GM18951 (cell line): ENCODE results near the gene TP63.

ENCODE experiments used
- POLR2A ChIP-seq: IDR thresholded peaks from 4 replicates; pipeline ENCODE4 v1.6.1; 2011; ENCODE audit warnings: mild to moderate bottlenecking; ENCODE audit not compliant: insufficient read length, insufficient read depth; ENCODE audit errors: extremely low read depth
- in situ Hi-C: fragments of 300-500 bp; cut with MboI; formaldehyde crosslinking; loops from one replicate; pipeline ENCODE4 v1.12.0; 2022; ENCODE audit warnings: low sequenced_read_pairs, mixed read lengths, inconsistent platforms; ENCODE audit not compliant: unreplicated experiment

The TP63 gene

GRCh38 chr3:189821262-189821661, 190.1 kb downstream of the TP63 start:
- TF ChIP-seq POLR2A: no peak
- in situ Hi-C loops: no loop called here

GRCh38 chr3:189822726-189823125, 191.5 kb downstream of the TP63 start:
- no peak for TF ChIP-seq POLR2A
- in situ Hi-C loops: no loop called here

GRCh38 chr3:189824629-189825312, 193.6 kb downstream of the TP63 start:
- TF ChIP-seq POLR2A: no peak
- in situ Hi-C loops: no loop called here

- no peak for TF ChIP-seq POLR2A
- in situ Hi-C loops: no loop called here
Measured at GRCh38 chr3:189826566-189826965, 195.4 kb downstream of the TP63 start.

- in situ Hi-C loops: no loop called here
- no peak for TF ChIP-seq POLR2A
Measured at GRCh38 chr3:189827108-189827507, 195.9 kb downstream of the TP63 start.

GRCh38 chr3:189830401-189830800, 199.2 kb downstream of the TP63 start:
- TF ChIP-seq POLR2A: no peak
- in situ Hi-C loops: no loop called here

GRCh38 chr3:189833266-189833665, 202.1 kb downstream of the TP63 start:
- in situ Hi-C loops: no loop called here
- TF ChIP-seq POLR2A: no peak

GRCh38 chr3:189833996-189834395, 202.8 kb downstream of the TP63 start:
- TF ChIP-seq POLR2A: no peak
- in situ Hi-C loops: no loop called here

- in situ Hi-C loops: no loop called here
- no peak for TF ChIP-seq POLR2A
Measured at GRCh38 chr3:189834462-189834861, 203.3 kb downstream of the TP63 start.

GRCh38 chr3:189836795-189837194, 205.6 kb downstream of the TP63 start:
- in situ Hi-C loops: no loop called here
- TF ChIP-seq POLR2A: no peak

GRCh38 chr3:189838291-189838690, 207.1 kb downstream of the TP63 start:
- TF ChIP-seq POLR2A: no peak
- in situ Hi-C loops: no loop called here

- in situ Hi-C loops: no loop called here
Measured at GRCh38 chr3:189839576-189839975, 208.4 kb downstream of the TP63 start.

GRCh38 chr3:189841473-189842205, 210.4 kb downstream of the TP63 start:
- no peak for TF ChIP-seq POLR2A
- in situ Hi-C loops: no loop called here

More at GRCh38 chr3:189839576-189839975, 208.4 kb downstream of the TP63 start:
- TF ChIP-seq POLR2A: no peak

GRCh38 chr3:189842681-189843602, 211.8 kb downstream of the TP63 start:
- TF ChIP-seq POLR2A: no peak
- in situ Hi-C loops: no loop called here

GRCh38 chr3:189845069-189845468, 213.9 kb downstream of the TP63 start:
- in situ Hi-C loops: no loop called here

More at GRCh38 chr3:189845069-189845468, 213.9 kb downstream of the TP63 start:
- no peak for TF ChIP-seq POLR2A
